Stimulated activated CD4-positive, alpha-beta T cell treated with anti-CD3 and anti-CD28 coated beads, TNF-alpha, amount 100 ng/mL, for 4 hours (primary cell): ENCODE measurements around the gene KIF26B.
"Not testable (repeated sequence)": the region's sequence is repeated elsewhere in the genome, so short reads cannot be mapped to it uniquely, and the experiment has no call there.

Experiments used
- DNase-seq, 3 experiments: peaks; one replicate each; pipeline ENCODE4 v3.0.0-alpha.2; 2020; ENCODE audit warnings: low read depth in 3 of 3

The KIF26B gene

GRCh38 chr1:245322673-245323072, 167.9 kb downstream of the KIF26B start:
- DNase-seq, result no peak

- not testable (repeated sequence) for DNase-seq
These were observed 169.0 kb downstream of the KIF26B start for GRCh38 chr1:245323765-245324164.

GRCh38 chr1:245325922-245326795, 171.4 kb downstream of the KIF26B start:
- no peak for DNase-seq

GRCh38 chr1:245327360-245327759, 172.6 kb downstream of the KIF26B start:
- no peak for DNase-seq

- DNase-seq, result no peak
These were observed 173.1 kb downstream of the KIF26B start for GRCh38 chr1:245327842-245328241.

GRCh38 chr1:245330951-245331350, 176.2 kb downstream of the KIF26B start:
- no peak for DNase-seq

GRCh38 chr1:245332085-245332484, 177.3 kb downstream of the KIF26B start:
- DNase-seq, result no peak

GRCh38 chr1:245332513-245332912, 177.7 kb downstream of the KIF26B start:
- no peak for DNase-seq

- no peak for DNase-seq
These were observed 179.4 kb downstream of the KIF26B start for GRCh38 chr1:245334235-245334634.

- DNase-seq, result no peak
These were observed 180.2 kb downstream of the KIF26B start for GRCh38 chr1:245334827-245335490.

- DNase-seq, result not testable (repeated sequence)
These were observed 180.9 kb downstream of the KIF26B start for GRCh38 chr1:245335684-245336083.

- no peak for DNase-seq
These were observed 181.6 kb downstream of the KIF26B start for GRCh38 chr1:245336149-245336983.

- not testable (repeated sequence) for DNase-seq
These were observed 182.2 kb downstream of the KIF26B start for GRCh38 chr1:245336984-245337355.

GRCh38 chr1:245337829-245338484, 183.2 kb downstream of the KIF26B start:
- DNase-seq, result no peak

GRCh38 chr1:245338485-245338877, 183.7 kb downstream of the KIF26B start:
- DNase-seq, result no peak

GRCh38 chr1:245341743-245342142, 187.0 kb downstream of the KIF26B start:
- no peak for DNase-seq

GRCh38 chr1:245345191-245345884, 190.6 kb downstream of the KIF26B start:
- no peak for DNase-seq

GRCh38 chr1:245348626-245349025, 193.8 kb downstream of the KIF26B start:
- DNase-seq, result no peak

- no peak for DNase-seq
These were observed 198.6 kb downstream of the KIF26B start for GRCh38 chr1:245353411-245353810.

- DNase-seq, result no peak
These were observed 199.4 kb downstream of the KIF26B start for GRCh38 chr1:245353915-245354775.
